GM18526 (cell line): ENCODE results near the gene PRAC1.

Source experiments
- POLR2A ChIP-seq: IDR thresholded peaks from 3 replicates; pipeline ENCODE4 v1.6.1; 2011; ENCODE audit not compliant: insufficient read length; ENCODE audit errors: extremely low read depth

PRAC1 gene

DNA sequence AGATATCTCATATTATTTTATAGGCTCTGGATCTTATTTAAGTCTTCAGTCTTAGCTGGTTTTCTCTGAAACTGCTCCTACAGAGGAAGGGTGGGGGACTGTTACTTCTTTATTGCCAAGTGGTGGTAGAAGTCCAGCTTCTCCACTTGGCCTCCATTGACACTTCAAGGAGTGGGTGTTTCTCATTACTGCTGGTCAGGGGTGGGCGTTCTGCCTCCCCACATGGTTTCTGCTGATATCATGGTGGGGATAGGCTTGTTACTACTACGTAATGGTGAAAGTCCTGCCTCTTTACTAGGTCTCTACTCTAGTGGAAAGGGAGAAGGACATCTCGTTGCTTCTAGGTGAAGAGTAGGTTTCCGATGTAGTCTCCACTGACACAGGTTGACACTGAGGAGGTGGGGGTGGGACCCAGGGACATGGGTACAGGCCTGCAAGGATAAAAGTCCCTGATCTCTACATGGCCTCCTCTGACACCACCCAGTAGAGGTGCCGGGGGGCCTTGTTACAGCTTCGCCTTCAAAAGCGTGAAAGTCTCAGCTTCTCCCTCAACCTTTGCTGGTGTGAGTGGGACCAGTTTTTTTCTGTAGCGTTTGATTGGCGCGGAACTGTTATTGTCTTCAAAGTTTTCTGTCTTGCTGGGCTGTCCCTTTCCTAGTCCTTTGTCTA, 20.3 kb downstream of the PRAC1 start:
- no peak for TF ChIP-seq POLR2A

- TF ChIP-seq POLR2A: no peak
These were observed 29.1 kb downstream of the PRAC1 start for GRCh38 chr17:48693178-48693577.

DNA sequence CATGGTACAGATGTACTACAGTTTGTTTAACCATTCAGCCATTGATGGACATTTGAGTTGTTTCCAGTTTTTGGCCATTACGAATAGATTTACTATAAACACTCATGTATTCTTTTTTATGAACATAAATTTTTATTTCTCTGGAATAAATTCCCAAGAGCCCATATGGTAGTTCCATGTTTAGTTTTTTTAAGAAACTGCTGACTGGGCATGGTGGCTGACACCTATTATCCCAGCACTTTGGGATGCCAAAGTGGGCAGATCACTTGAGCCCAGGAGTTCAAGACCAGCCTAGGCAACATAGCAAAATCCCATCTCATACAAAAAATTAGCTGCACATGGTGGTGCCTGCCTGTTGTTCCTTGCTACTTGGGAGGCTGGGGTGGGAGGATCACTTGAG, 30.3 kb downstream of the PRAC1 start:
- no peak for TF ChIP-seq POLR2A

DNA sequence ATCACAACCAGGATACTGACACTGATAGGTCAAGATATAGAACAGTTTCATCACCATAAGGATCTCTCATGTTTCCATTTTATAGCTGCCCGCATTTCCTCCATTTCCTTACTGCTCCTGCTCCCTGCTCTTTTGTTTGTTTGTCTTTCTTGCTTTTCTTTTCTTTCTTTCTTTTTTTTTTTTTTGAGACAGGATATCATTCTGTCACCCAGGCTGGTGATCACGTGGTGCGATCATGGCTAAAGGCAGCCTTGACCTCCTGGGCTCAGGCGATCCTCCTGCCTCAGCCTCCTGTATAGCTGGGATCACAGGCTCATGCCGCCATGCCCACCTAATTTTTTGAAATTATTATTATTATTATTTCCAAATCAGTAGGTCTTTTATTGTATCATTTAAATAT, 31.7 kb downstream of the PRAC1 start:
- TF ChIP-seq POLR2A: no peak

- TF ChIP-seq POLR2A: no peak
These were observed 40.7 kb downstream of the PRAC1 start for GRCh38 chr17:48681609-48682008.

- no peak for TF ChIP-seq POLR2A
These were observed 42.8 kb downstream of the PRAC1 start for GRCh38 chr17:48679385-48680096.

DNA sequence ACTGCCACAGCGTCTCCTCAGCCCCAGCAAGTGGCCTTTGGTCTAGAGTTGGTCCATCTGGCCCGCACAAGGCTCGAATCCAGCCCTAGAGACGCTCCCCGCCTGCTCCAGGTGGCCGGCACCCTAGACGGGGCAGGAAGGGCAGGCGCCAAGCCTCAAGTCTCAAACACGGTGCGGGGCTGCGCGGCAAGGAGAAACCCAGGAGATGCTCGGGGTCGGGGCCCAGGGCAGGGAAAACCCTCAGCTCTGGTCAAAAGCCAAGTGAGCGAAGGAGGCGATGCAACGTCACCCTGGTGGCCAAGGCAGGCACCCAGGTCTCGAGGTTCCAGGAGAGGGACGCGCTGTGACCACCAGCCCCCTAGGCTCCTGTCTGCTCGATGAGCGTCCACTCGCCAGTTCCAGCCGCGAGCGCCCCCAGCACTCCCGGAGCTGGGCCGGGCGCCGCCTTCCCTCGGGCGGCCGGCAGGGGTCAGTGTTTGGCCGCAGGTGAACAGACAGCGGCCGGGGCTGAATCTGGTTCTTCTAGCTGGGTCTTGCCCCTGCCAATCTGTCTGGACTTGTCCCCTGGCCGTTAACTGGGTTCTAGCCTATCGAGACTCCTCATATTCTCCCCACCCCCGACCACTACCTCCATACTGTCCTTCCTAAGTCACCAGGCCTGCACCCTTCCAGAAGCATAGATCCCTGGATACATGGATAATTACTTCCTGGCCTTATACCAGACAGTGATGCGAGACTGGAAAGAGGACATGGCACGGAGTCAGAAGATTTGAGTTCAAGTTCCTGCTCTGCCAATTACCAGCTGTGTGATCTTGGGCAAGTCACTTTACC, 44.0 kb downstream of the PRAC1 start:
- no peak for TF ChIP-seq POLR2A

GRCh38 chr17:48676963-48677558, 45.3 kb downstream of the PRAC1 start:
- TF ChIP-seq POLR2A: no peak

GRCh38 chr17:48672340-48672739, 50.0 kb downstream of the PRAC1 start:
- TF ChIP-seq POLR2A: no peak
